GM13976 (cell line): Measurements from ENCODE around the gene TEAD3.

Source experiments
- DNase-seq: peaks from one replicate; pipeline ENCODE4 v3.0.0; 2012; ENCODE audit warnings: low spot score
- CTCF ChIP-seq: IDR thresholded peaks from 2 replicates; pipeline ENCODE4 v1.5.1; 2012; ENCODE audit warnings: borderline replicate concordance, mild to moderate bottlenecking; ENCODE audit not compliant: insufficient read depth; ENCODE audit errors: extremely low read depth, missing control alignments, control extremely low read depth
- in situ Hi-C: fragments of 300-500 bp; cut with MboI; formaldehyde crosslinking; loops from one replicate; pipeline ENCODE4 v1.12.0; 2022; ENCODE audit warnings: low sequenced_read_pairs, mixed read lengths, inconsistent platforms; ENCODE audit not compliant: unreplicated experiment

Gene TEAD3

GRCh38 chr6:35512740-35513139 is 15.9 kb upstream of the TEAD3 start, which contains the start of gene TULP1:
Gene TULP1 (minus strand): TSS chr6:35512896. CDS start chr6:35512858, 38 bp downstream.
- no peak for TF ChIP-seq CTCF
- in situ Hi-C loops = no loop called here
- no peak for DNase-seq

GRCh38 chr6:35512006-35512405 is 15.1 kb upstream of the TEAD3 start:
- no peak for TF ChIP-seq CTCF
- in situ Hi-C loops = no loop called here
- no peak for DNase-seq

- in situ Hi-C loops = no loop called here
- no peak for TF ChIP-seq CTCF
- DNase-seq = no peak
Observed at GRCh38 chr6:35511562-35511941, 14.7 kb upstream of the TEAD3 start.

- no peak for TF ChIP-seq CTCF
- DNase-seq = no peak
- in situ Hi-C loops = no loop called here
Observed at GRCh38 chr6:35510916-35511561, 14.2 kb upstream of the TEAD3 start.

- in situ Hi-C loops = no loop called here
- no peak for DNase-seq
- no peak for TF ChIP-seq CTCF
Observed at GRCh38 chr6:35508542-35508941, 11.7 kb upstream of the TEAD3 start.

- in situ Hi-C loops = no loop called here
- DNase-seq = no peak
- TF ChIP-seq CTCF = no peak
Observed at GRCh38 chr6:35508027-35508426, 11.1 kb upstream of the TEAD3 start.

GRCh38 chr6:35507221-35507620 is 10.3 kb upstream of the TEAD3 start:
- no peak for TF ChIP-seq CTCF
- in situ Hi-C loops = no loop called here
- DNase-seq = no peak
